ENCODE measurements around the gene COL23A1. TPM values are rescaled to one million over a fixed set of nuclear protein-coding genes. Genes with fewer than 3 reads are reported as not detected.

COL23A1 gene
- total and polyA plus RNA-seq, 2 of the 8 experiments (the other 6 are each of a cell fraction or from before 2014, with no cell fraction given), result 3.1 to 4.7 TPM

- peak overlapping the region; percentile 25; the same call in 1 of the 2 replicates for H4K8ac ChIP-seq (ENCODE audit: extremely low read depth, insufficient read depth, low read length)
- no peaks in the 10 kb centered on the region for H3K36me3 ChIP-seq (ENCODE audit: control insufficient read depth in 2 of 4, insufficient read depth in 4 of 4, low read length in 3 of 4)
- H2BK20ac ChIP-seq (ENCODE audit: low read length), result no peak overlapping the region
- no peak overlapping the region for H3K14ac ChIP-seq (ENCODE audit: insufficient read length)
- H2BK120ac ChIP-seq (replicated peaks; ENCODE audit: low read depth, low read length), result no peak overlapping the region
- FAIRE-seq (no peak), DNase-seq (ENCODE audit: low read depth in 1 of 2, low spot score in 2 of 2) (no peak)
- H4K5ac ChIP-seq (ENCODE audit: insufficient read length, low read depth, low read length), result no peak overlapping the region
- no peak overlapping the region for H2BK12ac ChIP-seq (ENCODE audit: low read depth, low read length)
- no peak overlapping the region for H2BK5ac ChIP-seq (ENCODE audit: low read depth, low read length)
- H3K27me3 ChIP-seq (replicated peaks in 1 of 4; ENCODE audit: control insufficient read depth in 3 of 4, extremely low read depth in 1 of 4, insufficient read depth in 3 of 4, low read length in 3 of 4), result no peaks in the 10 kb centered on the region
- H3K56ac ChIP-seq (replicated peaks; ENCODE audit: insufficient read length, low read depth, low read length), result no peak overlapping the region
- no peaks in the 10 kb centered on the region; the same call in 1 of the 2 replicates for H3K79me1 ChIP-seq (ENCODE audit: low read depth, low read length)
- 89% methylated on average over 13 of the region's 13 CpGs; no CpG with 5 or more reads in 1 of the 2 experiments for WGBS, 2 experiments (ENCODE audit: extremely low coverage in 1 of 2, insufficient coverage in 1 of 2, insufficient read length in 1 of 2, insufficient replicate concordance in 2 of 2, low coverage in 1 of 2, low lambda C conversion rate in 2 of 2, missing lambda C conversion rate in 1 of 2)
- H4K20me1 ChIP-seq (replicated peaks in 1 of 2; ENCODE audit: control insufficient read depth in 1 of 2, insufficient read depth in 2 of 2, low read length in 2 of 2), result no peaks in the 10 kb centered on the region
- H3K9ac ChIP-seq (replicated peaks in 1 of 4; ENCODE audit: extremely low read depth in 1 of 4, low read depth in 3 of 4, low read length in 3 of 4), result no peak overlapping the region
- H2BK15ac ChIP-seq (ENCODE audit: low read length), result 0 out of 2 replicates have a peak overlapping the region, but pooled peaks have one; percentile 26
- ChIA-PET CTCF (ENCODE audit: partially characterized antibody) (interaction anchor here (1.0 to 1.4 kb wide), 6 partner anchors 9 to 45 kb away, joined by 3 to 7 read pairs (median 4); no protein-coding TSS in a partner anchor), POLR2A (ENCODE audit: partially characterized antibody) (interaction anchor here (0.6 to 21.6 kb wide), 4 partner anchors 9 to 389 kb away, joined by 3 to 507 read pairs (median 3); partner anchors contain the start of genes CLK4 and HNRNPAB)
- peaks cover 0 to 9% (median 1%) of the 10 kb centered on the region in 4 experiments; a peak in 5 of 7 replicates for H3K4me1 ChIP-seq (replicated peaks in 1 of 4; ENCODE audit: control insufficient read depth in 3 of 4, insufficient read depth in 4 of 4, low read length in 3 of 4)
- no peaks in the 10 kb centered on the region for H3K79me2 ChIP-seq (ENCODE audit: control insufficient read depth in 1 of 2, insufficient read depth in 2 of 2, low read length in 2 of 2)
- no peaks in the 10 kb centered on the region for H3K9me3 ChIP-seq (ENCODE audit: insufficient read depth in 2 of 2, low read depth in 1 of 2, low read length in 1 of 2)
- no peak overlapping the region for H3K4me3 ChIP-seq (ENCODE audit: extremely low read depth in 1 of 4, insufficient read depth in 2 of 4, low read depth in 3 of 4, low read length in 4 of 4)
- peaks cover 2% of the 10 kb centered on the region; the same call in 1 of the 2 replicates for H3K23me2 ChIP-seq (ENCODE audit: low read depth, low read length)
- H4K91ac ChIP-seq (replicated peaks; ENCODE audit: insufficient read length, low read length), result no peak overlapping the region
- no peak overlapping the region for H3K27ac ChIP-seq (ENCODE audit: low read depth, low read length)
- H3K23ac ChIP-seq (ENCODE audit: insufficient read length), result no peak overlapping the region
- H3K4me2 ChIP-seq (ENCODE audit: insufficient read depth in 1 of 2, low read depth in 2 of 2, low read length in 2 of 2), result no peak overlapping the region
- H3K18ac ChIP-seq (ENCODE audit: extremely low read depth, low read length), result no peak overlapping the region
- peak overlapping the region; percentile 54 for H3K4ac ChIP-seq (replicated peaks; ENCODE audit: insufficient read length, low read depth, low read length)
- H2AK5ac ChIP-seq (ENCODE audit: low read depth, low read length), result no peak overlapping the region
- no peak overlapping the region for H2AFZ ChIP-seq (ENCODE audit: low read length)
- TF ChIP-seq GABPA (IDR thresholded peaks at IDR 0.05; ENCODE audit: borderline replicate concordance, insufficient read depth, low read length), result no peak
- no peak for TF ChIP-seq PHF8 (conservative IDR thresholded peaks at IDR 0.05; ENCODE audit: low read depth, low read length)
- no peak for TF ChIP-seq CTBP2 (IDR thresholded peaks at IDR 0.05; ENCODE audit: borderline replicate concordance, insufficient read depth, insufficient read length, low read length)
- no peak for TF ChIP-seq TBP (IDR thresholded peaks at IDR 0.05; ENCODE audit: low read depth, low read length)
- no peak for TF ChIP-seq POLR2A (IDR thresholded peaks at IDR 0.05; ENCODE audit: control extremely low read depth in 1 of 2, low read depth in 2 of 2, low read length in 2 of 2)
- no peak for TF ChIP-seq TEAD4 (IDR thresholded peaks at IDR 0.05; ENCODE audit: low read depth, low read length)
- TF ChIP-seq E2F6 (IDR thresholded peaks at IDR 0.05), result no peak
- TF ChIP-seq SRF (IDR thresholded peaks at IDR 0.05; ENCODE audit: low read depth, low read length), result no peak
These were observed 352.5 kb downstream of the COL23A1 start for GRCh38 chr5:178237431-178238312.

Measured in H1 (cell line).